T47D (cell line): Measurements from ENCODE around the gene IPO13.

ENCODE experiments used
- DNase-seq, 2 experiments: peaks; one replicate each; pipeline versions ENCODE4 v3.0.0 to v3.0.0-alpha.2; 2011 to 2012; ENCODE audit warnings: low read depth in 1 of 2, low spot score in 1 of 2
- JUND ChIP-seq: IDR thresholded peaks from 2 replicates; pipeline ENCODE4 v1.6.1; 2012; ENCODE audit warnings: low read depth
- in situ Hi-C: cut with HindIII; loops from 2 replicates; pipeline ENCODE4 v1.10.0; 2016; ENCODE audit warnings: low sequenced_read_pairs, low pct_unique_long_range_greater_than_20kb

The IPO13 gene

DNA sequence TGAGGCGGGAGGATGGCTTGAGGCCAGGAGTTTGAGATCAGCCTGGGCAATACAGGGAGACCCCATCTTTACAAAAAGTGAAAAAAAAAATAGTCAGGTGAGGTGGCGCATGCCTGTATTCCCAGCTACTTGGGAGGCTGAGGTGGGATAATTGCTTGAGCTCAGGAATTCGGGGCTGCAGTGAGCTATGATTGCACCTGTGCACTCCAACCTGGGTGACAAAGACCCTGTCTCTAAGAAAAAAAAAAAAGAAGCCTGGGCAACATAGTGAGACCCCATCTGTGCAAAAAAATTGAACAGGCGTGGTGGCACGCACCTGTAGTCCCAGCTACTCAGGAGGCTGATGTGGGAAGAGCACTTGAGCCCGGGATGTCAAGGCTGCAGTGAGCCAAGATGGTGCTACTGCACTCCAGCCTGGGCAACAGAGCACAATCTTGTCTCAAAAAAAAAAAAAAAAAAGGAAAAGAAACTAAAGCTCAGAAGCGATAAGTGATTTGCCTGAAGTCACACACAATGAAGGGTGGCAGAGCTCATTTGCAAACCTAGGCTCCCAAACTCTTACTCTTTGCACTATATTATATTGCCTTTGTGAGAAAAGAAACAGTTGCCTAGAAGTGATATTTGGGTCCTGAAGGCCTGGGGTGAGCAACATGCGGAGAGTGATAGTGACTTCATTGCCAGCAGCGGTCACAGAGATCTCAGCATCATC, 46.6 kb downstream of the IPO13 start:
- in situ Hi-C loops: no loop called here
- TF ChIP-seq JUND: no peak
- no peak for DNase-seq

- no peak for TF ChIP-seq JUND
- DNase-seq: no peak
- in situ Hi-C loops: no loop called here
These were observed 47.3 kb downstream of the IPO13 start for GRCh38 chr1:43994071-43994470.

GRCh38 chr1:43994794-43995790, 48.3 kb downstream of the IPO13 start:
- TF ChIP-seq JUND: no peak
- DNase-seq: peak in 1 of 2 experiments; percentile 28
- in situ Hi-C loops: no loop called here

- in situ Hi-C loops: no loop called here
- no peak for TF ChIP-seq JUND
- DNase-seq: no peak
These were observed 49.4 kb downstream of the IPO13 start for GRCh38 chr1:43995984-43996732.

- DNase-seq: no peak
- in situ Hi-C loops: no loop called here
- no peak for TF ChIP-seq JUND
These were observed 50.0 kb downstream of the IPO13 start for GRCh38 chr1:43996733-43997115.

DNA sequence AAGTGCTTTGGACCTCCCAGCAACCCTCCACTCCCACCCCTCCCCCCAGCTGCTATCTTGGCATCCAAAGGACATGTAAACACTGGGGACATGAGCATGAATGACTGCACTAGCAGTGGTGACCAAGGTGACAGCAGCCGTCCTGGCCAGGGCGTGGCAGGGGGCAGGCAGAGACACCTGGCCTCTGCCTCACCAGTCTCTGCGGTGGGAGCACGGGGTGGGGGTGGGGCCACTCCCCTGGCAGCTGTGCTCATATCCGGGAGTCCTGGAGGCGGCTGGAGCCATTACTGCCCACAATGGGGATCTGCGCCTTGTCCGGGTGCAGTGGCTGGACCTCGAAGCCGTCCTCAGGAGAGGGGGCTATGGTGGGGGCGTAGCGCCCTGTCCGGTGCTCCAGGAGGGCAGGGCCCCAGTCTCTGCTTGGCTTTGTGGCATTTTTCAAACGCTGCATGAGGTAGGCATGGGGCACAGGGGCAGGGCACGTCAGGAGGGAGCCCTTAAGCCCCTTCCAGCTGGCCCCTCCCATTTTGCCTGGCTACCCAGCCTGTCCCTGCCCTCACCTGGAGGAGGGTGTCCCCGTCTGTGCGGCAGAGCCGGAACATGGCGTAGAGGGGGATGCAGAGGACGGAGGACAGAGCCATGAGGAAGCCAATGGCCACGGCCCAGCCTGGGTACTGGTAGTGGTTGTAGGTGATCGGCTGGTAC, 50.7 kb downstream of the IPO13 start:
- in situ Hi-C loops: no loop called here
- no peak for TF ChIP-seq JUND
- no peak for DNase-seq

- in situ Hi-C loops: no loop called here
- TF ChIP-seq JUND: no peak
- DNase-seq: no peak
These were observed 51.2 kb downstream of the IPO13 start for GRCh38 chr1:43998000-43998378.

- no peak for DNase-seq
- no peak for TF ChIP-seq JUND
- in situ Hi-C loops: no loop called here
These were observed 52.7 kb downstream of the IPO13 start for GRCh38 chr1:43999455-43999854.

GRCh38 chr1:44000122-44000665, 53.4 kb downstream of the IPO13 start:
- in situ Hi-C loops: no loop called here
- TF ChIP-seq JUND: no peak

DNA sequence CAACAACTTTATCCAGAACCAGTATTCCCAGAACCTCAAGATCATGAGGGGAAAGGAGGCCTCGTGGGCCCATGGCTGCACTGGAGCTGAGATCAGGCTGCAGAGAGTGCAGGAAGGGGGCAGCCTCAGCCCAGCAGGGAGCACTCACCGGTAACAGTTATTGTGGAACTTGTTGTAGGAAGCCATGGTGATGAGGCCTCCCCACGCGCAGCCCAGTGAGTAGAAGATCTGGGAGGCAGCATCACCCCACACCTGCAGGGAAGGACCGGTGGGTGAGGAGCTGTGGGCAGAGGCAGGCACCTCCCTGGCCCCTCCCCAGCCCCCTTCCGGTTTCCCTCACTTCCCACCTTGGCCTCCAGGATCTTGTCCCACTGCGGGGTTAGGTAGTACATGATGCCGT, 55.4 kb downstream of the IPO13 start:
- DNase-seq: no peak
- in situ Hi-C loops: no loop called here
- TF ChIP-seq JUND: no peak

More at GRCh38 chr1:44000122-44000665, 53.4 kb downstream of the IPO13 start:
- no peak for DNase-seq

DNA sequence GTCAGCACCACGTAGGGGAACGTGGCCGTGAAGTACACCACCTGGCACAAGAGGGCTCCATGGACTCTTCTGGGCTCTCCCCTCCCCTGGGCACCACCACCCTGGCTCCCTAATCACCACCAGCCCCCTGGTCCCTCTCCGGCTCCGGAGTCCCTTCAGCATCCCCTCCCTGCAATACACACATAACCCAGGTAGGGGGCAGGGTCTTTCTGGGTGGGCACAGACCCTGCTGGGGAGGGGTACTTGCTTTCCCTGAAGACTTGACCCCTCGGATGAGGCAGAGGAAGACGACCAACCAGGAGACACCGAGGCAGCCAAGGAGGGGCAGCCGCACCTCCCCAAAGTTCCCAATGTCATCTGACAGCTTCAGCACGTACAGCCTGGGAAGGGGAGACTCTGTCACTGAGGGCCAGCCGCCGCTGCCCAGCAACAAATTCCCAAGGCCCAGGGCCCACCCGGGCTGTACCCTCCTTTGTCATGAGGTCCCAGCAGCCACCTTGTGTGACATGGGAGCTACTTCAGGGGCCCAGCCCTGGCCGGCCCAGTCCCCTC, 55.9 kb downstream of the IPO13 start:
- in situ Hi-C loops: no loop called here
- TF ChIP-seq JUND: no peak
- no peak for DNase-seq
